ENCODE data around the gene HSPA2. TPM values are rescaled to one million over a fixed set of nuclear protein-coding genes. Genes with fewer than 3 reads are reported as not detected.
"Not testable (repeated sequence)": the region's sequence is repeated elsewhere in the genome, so short reads cannot be mapped to it uniquely, and the experiment has no call there.

The HSPA2 gene
- polyA plus RNA-seq, 1 donor, result 5.0 TPM

DNA sequence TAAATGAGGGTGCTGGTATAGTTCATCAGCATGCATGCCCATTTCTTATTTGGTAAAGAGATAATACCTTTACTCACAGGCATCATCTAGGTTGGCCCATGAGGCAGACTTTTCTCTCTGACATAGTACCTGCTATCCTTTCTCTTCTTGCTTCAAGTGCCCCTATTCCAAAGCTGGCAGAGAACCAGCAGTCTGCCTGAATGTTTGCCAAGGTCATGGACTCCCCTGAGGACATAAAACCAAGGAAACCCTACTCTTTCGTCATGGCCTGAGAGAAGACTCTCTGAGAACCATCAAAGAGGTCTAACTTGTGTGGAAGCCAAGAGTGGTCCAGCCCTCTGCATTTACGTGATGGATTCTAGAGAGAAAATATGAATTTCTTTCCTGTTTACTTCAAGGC lies 21.1 kb downstream of the HSPA2 start:
- no peak for DNase-seq (ENCODE audit: low read depth)

- DNase-seq (ENCODE audit: low read depth), result no peak
Measured at GRCh38 chr14:64562436-64562835, 21.9 kb downstream of the HSPA2 start.

DNA sequence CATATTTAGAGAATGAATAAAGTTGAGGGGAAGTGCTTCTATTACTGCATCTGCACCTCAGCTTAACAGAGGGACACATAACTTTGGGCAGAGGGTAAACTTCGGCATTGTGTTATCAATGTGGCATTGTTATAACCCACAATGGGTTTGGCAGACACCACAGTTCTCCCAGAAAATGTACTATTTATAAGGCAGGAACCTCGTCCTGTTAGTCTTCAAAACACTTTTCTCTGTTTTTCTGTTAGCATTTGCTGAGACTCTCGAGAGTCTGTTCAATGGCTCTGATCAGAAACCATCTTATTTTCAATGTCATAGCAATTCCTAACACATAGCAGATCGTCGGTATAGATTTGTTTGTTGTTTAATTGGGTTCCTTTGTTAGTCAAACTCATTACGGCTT lies 23.2 kb downstream of the HSPA2 start:
- DNase-seq (ENCODE audit: low read depth), result no peak

DNA sequence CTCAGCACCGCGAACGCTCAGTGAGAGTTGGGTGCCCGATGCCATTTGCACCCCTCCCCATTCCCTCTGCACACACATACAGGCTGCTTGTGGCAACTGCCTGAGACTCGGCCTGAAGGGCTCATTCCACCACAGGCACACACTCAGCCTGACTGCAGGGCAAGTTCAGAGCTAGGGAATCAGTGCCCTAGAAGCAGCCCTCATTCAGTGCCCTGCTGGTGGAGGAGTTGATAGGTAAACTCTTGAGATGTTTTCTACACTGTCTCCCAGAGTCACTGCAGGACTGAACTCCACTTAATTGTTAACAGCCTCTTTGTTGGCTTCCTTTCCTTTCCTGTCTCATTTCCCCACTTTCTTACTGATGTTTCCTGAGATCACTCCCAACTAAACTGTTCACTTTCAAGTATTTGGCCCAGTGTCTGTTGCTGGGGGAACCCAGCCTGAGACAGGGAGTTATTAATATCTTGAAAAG lies 26.1 kb downstream of the HSPA2 start:
- DNase-seq (ENCODE audit: low read depth), result no peak

DNA sequence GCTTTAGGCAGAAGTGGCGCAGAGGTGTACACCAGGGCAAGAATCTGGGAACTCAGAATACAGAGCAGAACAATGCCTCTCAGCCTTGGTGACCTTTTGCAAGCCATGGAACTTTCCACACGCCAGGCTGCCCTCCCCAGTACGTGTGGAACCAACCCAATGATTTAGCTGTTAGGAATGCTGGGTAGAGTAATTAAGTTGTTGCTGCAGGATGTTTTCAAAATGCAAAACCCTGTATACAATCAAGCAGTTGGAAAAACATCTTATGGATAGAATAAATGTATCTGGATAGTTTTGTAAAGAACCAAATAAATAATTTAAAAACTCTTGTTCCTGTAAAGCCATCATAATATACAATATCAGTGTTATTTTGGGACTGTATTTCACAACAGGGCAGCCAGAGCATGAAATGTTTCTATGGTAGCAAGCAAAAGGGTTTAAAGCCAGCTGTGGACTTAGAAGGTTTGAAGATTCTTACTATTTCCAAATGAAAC lies 28.6 kb downstream of the HSPA2 start:
- no peak for DNase-seq (ENCODE audit: low read depth)

- DNase-seq (ENCODE audit: low read depth), result not testable (repeated sequence)
Measured at GRCh38 chr14:64569646-64570045, 29.1 kb downstream of the HSPA2 start.

GRCh38 chr14:64572386-64573104 lies 32.0 kb downstream of the HSPA2 start:
- DNase-seq (ENCODE audit: low read depth), result no peak

GRCh38 chr14:64573109-64573508 lies 32.6 kb downstream of the HSPA2 start:
- peak; percentile 67 for DNase-seq (ENCODE audit: low read depth)

DNA sequence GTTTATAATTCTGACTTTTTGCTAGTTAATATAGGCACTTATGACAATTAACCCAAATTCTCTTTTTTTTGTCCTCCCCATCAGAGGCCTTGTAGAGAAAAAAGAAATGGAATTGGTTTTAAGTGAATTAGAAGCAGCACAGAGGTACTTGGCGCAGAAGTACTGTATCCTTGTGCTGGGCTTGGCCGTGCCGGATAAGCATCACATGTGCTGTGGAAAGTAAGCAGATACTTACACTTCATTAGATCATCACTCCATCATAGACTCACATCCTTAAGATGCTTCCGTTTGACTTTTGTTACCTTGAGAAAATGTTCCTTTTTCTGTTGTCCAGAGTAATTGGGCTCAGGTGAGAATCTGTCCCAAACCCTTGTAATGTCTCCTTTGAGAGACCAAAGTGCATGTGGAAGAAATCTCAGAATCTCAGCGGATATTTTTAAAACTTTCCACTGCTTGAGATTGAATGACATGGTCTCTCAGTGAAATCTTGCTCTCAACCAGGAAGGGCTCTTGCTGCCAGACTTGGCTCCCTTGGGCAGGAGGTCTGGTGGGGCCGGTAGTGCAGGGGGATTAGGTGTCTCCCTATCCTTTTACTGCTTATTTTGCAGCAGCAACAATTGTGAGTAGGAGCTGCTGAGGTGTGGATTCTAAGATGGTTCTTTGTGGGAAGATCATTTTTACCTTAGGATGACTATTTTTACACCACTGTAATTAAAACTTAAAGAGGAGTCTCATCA lies 34.0 kb downstream of the HSPA2 start:
- no peak for DNase-seq (ENCODE audit: low read depth)

GRCh38 chr14:64577211-64577610 lies 36.7 kb downstream of the HSPA2 start:
- no peak for DNase-seq (ENCODE audit: low read depth)

GRCh38 chr14:64580467-64580866 lies 39.9 kb downstream of the HSPA2 start:
- no peak for DNase-seq (ENCODE audit: low read depth)

DNA sequence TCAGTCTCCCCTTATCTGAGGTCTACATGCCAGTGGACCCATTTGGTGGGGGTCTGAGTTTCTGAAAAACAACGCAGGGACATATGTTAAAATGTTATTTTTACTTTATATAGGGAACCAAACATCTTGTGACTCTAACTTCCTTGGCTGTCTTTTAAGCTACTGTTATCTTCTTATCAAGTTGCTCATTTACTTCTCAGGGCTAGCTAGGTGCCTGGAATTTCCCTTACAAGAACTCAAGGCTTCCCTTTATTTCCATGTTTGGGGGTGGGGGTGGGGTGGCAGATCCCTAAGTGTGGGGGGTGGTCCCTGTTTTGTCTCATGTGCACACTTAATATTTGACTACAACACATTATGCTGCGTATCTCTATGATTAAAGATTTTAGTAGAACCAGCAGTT lies 40.8 kb downstream of the HSPA2 start:
- DNase-seq (ENCODE audit: low read depth), result no peak

DNA sequence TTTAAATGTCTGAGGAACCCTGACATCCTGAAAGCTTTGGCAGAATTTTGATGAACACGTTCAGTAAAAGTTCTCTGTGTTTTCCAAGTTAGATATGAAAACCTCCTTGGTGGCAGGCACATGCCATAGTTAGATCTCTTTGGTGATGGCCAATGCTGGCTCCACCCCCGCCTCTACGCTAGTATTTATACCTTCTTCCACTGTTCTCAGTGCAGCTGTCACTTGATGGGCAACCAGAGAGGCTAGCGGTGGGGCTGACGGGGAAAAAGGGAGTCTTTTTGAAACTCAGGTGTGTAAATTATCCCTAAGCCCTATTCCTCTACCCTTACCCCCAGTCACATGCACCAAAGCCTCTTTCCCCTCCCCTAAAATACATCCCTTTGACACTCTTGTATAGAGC lies 41.3 kb downstream of the HSPA2 start:
- DNase-seq (ENCODE audit: low read depth), result no peak

DNA sequence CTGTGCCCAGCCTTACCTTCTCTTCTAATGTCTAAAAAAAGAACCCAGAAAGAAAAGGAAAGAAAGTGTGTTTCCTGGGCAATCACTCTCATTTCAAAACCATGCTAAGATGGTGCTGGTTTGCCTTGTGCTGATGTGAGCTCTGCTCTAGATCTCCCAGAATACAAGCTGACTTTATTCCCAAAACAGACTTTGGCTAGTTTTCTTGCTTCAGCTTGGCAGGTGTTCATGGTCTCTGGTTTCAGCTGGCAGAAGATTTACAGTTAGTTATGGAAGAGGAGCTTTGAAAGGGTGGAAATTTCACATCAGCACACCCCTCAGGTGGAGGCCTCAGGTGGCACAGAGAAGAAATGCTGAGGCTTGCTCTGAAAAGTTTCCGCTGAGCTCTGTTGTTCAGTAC lies 43.6 kb downstream of the HSPA2 start:
- DNase-seq (ENCODE audit: low read depth), result no peak

- no peak for DNase-seq (ENCODE audit: low read depth)
Measured at GRCh38 chr14:64591809-64592208, 51.3 kb downstream of the HSPA2 start.

Other genes starting within 250 kb of the HSPA2 start
- gene ESR2, start 246.4 kb upstream of the HSPA2 start, polyA plus RNA-seq (ENCODE audit: insufficient read length), result 0.29 TPM
- 39.8 TPM for gene MTHFD1, start 152.4 kb upstream of the HSPA2 start, polyA plus RNA-seq (ENCODE audit: insufficient read length)
- gene AKAP5, start 75.2 kb upstream of the HSPA2 start, polyA plus RNA-seq (ENCODE audit: insufficient read length), result 0.44 TPM
- gene ZBTB25, start 36.9 kb upstream of the HSPA2 start, polyA plus RNA-seq (ENCODE audit: insufficient read length), result 8.8 TPM
- gene ZBTB1, start 36.0 kb upstream of the HSPA2 start, polyA plus RNA-seq (ENCODE audit: insufficient read length), result 27.2 TPM
- gene PPP1R36, start 9.2 kb downstream of the HSPA2 start, polyA plus RNA-seq (ENCODE audit: insufficient read length), result 0.40 TPM
- 19.7 TPM for gene PLEKHG3, start 163.7 kb downstream of the HSPA2 start, polyA plus RNA-seq (ENCODE audit: insufficient read length)